ENCODE results near the gene LST1.
A peak's percentile ranks its signal among the peaks of the same experiment; 100 is the strongest.

The LST1 gene

GRCh38 chr6:31617010-31617409, 30.9 kb downstream of the LST1 start:
- no peak for DNase-seq (ENCODE audit: extremely low read depth, low read depth)
- TF ChIP-seq, protein P1, sequence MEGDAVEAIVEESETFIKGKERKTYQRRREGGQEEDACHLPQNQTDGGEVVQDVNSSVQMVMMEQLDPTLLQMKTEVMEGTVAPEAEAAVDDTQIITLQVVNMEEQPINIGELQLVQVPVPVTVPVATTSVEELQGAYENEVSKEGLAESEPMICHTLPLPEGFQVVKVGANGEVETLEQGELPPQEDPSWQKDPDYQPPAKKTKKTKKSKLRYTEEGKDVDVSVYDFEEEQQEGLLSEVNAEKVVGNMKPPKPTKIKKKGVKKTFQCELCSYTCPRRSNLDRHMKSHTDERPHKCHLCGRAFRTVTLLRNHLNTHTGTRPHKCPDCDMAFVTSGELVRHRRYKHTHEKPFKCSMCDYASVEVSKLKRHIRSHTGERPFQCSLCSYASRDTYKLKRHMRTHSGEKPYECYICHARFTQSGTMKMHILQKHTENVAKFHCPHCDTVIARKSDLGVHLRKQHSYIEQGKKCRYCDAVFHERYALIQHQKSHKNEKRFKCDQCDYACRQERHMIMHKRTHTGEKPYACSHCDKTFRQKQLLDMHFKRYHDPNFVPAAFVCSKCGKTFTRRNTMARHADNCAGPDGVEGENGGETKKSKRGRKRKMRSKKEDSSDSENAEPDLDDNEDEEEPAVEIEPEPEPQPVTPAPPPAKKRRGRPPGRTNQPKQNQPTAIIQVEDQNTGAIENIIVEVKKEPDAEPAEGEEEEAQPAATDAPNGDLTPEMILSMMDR (IDR thresholded peaks at IDR 0.05; ENCODE audit: low read depth, low read length) = no peak

DNA sequence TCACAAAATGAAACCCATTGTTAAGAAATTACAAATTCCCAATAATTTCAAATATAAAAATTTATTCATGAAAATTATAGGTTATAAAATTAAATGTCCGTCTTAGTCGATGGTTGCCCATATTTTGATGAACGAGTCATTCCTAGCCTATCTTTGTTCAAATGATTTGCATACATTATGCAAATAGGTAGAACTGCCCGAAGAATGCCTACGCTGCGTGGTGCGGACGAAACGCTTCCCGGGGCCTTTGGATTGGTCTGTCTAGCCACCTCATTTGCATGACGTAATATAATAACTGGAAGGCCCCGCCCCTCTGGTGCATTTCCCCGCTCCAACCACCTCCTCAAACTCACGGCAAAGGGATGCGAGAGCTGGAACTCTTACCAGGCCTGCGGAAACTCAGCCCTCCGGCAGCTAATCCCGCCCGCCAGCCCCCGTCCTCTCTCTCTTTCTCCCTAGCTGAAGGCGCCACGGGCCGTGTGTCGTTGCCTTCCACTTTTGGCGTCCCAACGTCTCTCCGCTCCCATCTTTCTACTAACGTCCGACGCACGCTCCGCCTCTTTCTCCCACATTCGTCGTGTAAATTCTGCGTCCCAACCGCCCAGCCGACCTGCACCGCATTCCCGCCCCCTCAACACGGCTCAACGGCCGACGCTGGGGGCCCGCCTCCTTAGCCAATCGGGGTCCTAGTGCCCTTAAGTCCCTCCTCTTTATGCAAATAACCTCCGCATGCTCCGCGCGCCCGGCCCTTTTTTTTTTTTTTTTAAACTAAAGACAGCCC, 33.9 kb downstream of the LST1 start:
- TF ChIP-seq, protein P1 (IDR thresholded peaks at IDR 0.05; ENCODE audit: low read depth, low read length) = no peak
- DNase-seq (ENCODE audit: extremely low read depth, low read depth) = peak; percentile 95

GRCh38 chr6:31620586-31621319, 34.7 kb downstream of the LST1 start, which contains the start of gene PRRC2A:
Gene PRRC2A, plus strand, starts transcription at chr6:31620715. Its CDS starts 2,075 bp downstream, at chr6:31622790.
- peak; percentile 97 for DNase-seq (ENCODE audit: extremely low read depth, low read depth)
- TF ChIP-seq, protein P1 (IDR thresholded peaks at IDR 0.05; ENCODE audit: low read depth, low read length) = no peak

- TF ChIP-seq, protein P1 (IDR thresholded peaks at IDR 0.05; ENCODE audit: low read depth, low read length) = no peak
Measured at GRCh38 chr6:31621320-31621939, 35.4 kb downstream of the LST1 start.

DNA sequence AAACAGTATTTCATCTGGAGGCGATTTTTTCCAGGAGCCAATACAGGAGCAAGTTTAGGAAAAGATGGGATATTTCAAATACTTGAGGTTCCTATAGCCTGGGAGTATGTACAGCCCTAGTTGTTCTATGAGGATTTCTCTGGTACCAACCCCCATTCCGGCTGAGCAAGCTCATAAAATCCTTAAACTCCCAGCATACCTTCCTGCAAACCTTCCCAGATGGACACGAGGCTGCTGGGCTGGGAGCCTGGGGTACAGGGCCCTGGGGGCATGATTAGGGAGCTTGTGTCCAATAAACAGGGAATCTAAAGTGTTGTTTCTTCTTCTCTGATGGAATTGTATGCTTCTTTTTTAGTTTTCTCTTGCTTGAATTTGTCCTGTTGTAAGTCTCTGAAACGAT, 35.9 kb downstream of the LST1 start:
- no peak for DNase-seq (ENCODE audit: extremely low read depth, low read depth)
- TF ChIP-seq, protein P1 (IDR thresholded peaks at IDR 0.05; ENCODE audit: low read depth, low read length) = no peak

More at GRCh38 chr6:31621320-31621939, 35.4 kb downstream of the LST1 start:
- DNase-seq (ENCODE audit: extremely low read depth, low read depth) = no peak

DNA sequence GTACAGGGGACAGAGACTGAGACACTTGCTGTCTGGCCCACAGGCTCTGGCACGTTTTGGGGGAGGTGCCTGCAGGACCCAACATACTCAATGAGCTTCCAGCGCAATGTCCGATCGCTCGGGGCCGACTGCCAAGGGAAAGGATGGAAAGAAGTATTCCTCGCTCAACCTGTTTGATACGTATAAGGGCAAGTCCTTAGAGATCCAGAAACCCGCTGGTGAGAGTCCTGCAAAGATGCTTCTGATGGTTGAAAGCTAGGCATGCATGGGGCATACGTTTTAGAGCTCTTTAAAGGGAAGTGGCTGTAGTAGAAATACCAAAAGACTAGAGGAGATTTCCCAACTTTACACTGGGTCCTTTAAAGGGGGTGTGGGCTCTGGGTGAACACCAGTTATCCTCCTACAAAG, 36.6 kb downstream of the LST1 start:
- TF ChIP-seq, protein P1 (IDR thresholded peaks at IDR 0.05; ENCODE audit: low read depth, low read length) = no peak
- DNase-seq (ENCODE audit: extremely low read depth, low read depth) = no peak

Measured in AG09319 (cell line).